Right atrium auricular region (tissue), 2 donors: ENCODE results near the gene TCEAL3. TPM values are rescaled to one million over a fixed set of nuclear protein-coding genes. Genes with fewer than 3 reads are reported as not detected.
"Not testable (repeated sequence)": the region's sequence is repeated elsewhere in the genome, so short reads cannot be mapped to it uniquely, and the experiment has no call there.

ENCODE experiments used
- DNase-seq: peaks from one replicate; pipeline ENCODE4 v3.0.0-alpha.2; 2019; ENCODE audit warnings: low spot score
- H3K27ac ChIP-seq, 2 donors: fragments of 200-600 bp; sonication (generic); 1 replicate in 1 of 2; 2 replicates in 1 of 2; pipeline ENCODE4 v1.5.1; 2016 to 2019
- H3K27me3 ChIP-seq, 2 donors: fragments of 200-600 bp; sonication (generic); one replicate each; pipeline versions ENCODE4 v1.5.1 to v1.6.0; 2017 to 2019
- H3K36me3 ChIP-seq: fragments of 200-600 bp; sonication (generic); one replicate; pipeline ENCODE4 v1.5.1; 2016
- H3K4me1 ChIP-seq, 2 donors: fragments of 200-600 bp; sonication (generic); one replicate each; pipeline versions ENCODE4 v1.5.1 to v1.6.0; 2017 to 2019
- H3K4me3 ChIP-seq, 2 donors: fragments of 200-600 bp; sonication (generic); 1 replicate in 1 of 2; 2 replicates in 1 of 2; pipeline ENCODE4 v1.5.1; 2017 to 2019; ENCODE audit warnings: mild to moderate bottlenecking in 1 of 2, moderate library complexity in 1 of 2
- H3K9me3 ChIP-seq, 2 donors: fragments of 200-600 bp; sonication (generic); one replicate each; pipeline ENCODE4 v1.5.1; 2019
- total RNA-seq, 2 donors: library from RNA; depleted of rRNA; stranded (reverse); fragments of >200 nt; gene quantifications; one replicate each; pipeline ENCODE4 v1.1.0, GENCODE V29; 2016
- TF ChIP-seq, protein P1 (sequence below), 2 donors: fragments of 200-600 bp; sonication (generic); IDR thresholded peaks; one replicate each; pipeline ENCODE4 v1.5.1; 2019; ENCODE audit warnings: antibody characterized with exemption in 2 of 2

Gene TCEAL3
- total RNA-seq, 2 donors from 2014 or later = 31.2 to 47.5 TPM

- no peaks in the 10 kb centered on the region for H3K27me3 ChIP-seq
- H3K36me3 ChIP-seq = no peaks in the 10 kb centered on the region
- H3K4me1 ChIP-seq = no peaks in the 10 kb centered on the region
- TF ChIP-seq, protein P1, sequence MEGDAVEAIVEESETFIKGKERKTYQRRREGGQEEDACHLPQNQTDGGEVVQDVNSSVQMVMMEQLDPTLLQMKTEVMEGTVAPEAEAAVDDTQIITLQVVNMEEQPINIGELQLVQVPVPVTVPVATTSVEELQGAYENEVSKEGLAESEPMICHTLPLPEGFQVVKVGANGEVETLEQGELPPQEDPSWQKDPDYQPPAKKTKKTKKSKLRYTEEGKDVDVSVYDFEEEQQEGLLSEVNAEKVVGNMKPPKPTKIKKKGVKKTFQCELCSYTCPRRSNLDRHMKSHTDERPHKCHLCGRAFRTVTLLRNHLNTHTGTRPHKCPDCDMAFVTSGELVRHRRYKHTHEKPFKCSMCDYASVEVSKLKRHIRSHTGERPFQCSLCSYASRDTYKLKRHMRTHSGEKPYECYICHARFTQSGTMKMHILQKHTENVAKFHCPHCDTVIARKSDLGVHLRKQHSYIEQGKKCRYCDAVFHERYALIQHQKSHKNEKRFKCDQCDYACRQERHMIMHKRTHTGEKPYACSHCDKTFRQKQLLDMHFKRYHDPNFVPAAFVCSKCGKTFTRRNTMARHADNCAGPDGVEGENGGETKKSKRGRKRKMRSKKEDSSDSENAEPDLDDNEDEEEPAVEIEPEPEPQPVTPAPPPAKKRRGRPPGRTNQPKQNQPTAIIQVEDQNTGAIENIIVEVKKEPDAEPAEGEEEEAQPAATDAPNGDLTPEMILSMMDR (IDR thresholded peaks at IDR 0.05) = no peak
- no peak overlapping the region for H3K27ac ChIP-seq
- no peak overlapping the region for H3K4me3 ChIP-seq
- H3K9me3 ChIP-seq = peaks cover 0 to 12% of the 10 kb centered on the region in 2 donors
- DNase-seq = no peak
Measured at GRCh38 chrX:103651151-103651773, 43.5 kb downstream of the TCEAL3 start.

DNA sequence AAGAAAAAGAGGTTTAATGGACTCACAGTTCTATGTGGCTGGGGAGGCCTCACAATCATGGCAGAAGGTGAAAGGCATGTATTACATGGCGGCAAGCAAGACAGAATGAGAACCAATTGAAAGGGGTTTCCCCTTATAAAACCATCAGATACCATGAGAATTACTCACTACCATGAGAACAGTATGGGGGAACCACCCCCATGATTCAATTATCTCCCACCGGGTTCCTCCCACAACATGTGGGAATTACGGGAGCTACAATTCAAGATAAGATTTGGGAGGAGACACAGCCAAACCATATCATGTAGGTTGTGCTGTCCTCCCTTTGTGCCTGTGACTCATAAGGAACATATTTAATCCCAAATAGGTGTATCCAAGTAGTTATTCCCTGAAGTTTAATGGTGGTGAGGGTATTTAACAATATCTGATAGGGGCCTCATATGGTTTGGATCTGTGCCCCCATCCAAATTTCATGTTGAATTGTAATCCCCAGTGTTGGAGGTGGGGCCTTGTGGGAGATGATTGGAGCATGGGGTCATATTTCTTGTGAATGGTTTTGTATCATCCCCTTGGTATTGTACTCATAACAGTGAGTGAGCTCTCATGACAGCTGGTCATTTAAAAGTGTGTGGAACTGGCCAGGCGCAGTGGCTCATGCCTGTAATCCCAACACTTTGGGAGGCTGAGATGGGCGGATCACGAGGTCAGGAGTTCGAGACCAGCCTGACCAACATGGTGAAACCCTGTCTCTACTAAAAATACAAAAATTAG, 47.7 kb downstream of the TCEAL3 start:
- not testable (repeated sequence) for H3K27me3 ChIP-seq, H3K4me1 ChIP-seq, H3K9me3 ChIP-seq, H3K4me3 ChIP-seq, DNase-seq, H3K36me3 ChIP-seq, H3K27ac ChIP-seq

DNA sequence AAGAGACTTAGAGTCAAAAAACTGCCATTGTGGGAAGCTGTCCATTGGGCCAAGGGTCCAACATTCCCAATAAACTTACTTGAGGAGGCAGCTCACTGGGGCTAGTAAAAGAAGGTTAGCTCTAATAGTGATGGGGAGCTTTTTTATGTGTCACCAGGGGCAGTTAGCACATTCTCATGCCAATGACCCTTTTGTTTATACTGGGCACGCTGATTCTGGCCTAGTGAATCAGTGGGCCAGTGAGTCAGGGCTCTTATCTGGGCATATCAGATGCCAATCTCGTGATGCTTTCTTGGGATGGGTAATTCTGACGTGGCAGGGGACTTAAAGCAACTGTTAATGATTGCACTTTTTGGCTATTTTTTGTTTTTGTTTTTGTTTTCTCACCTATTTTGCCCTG, 48.9 kb downstream of the TCEAL3 start:
- H3K27ac ChIP-seq = no peak overlapping the region
- DNase-seq = no peak
- H3K9me3 ChIP-seq = no peaks in the 10 kb centered on the region
- no peak overlapping the region for H3K4me3 ChIP-seq
- no peaks in the 10 kb centered on the region for H3K36me3 ChIP-seq
- no peaks in the 10 kb centered on the region for H3K4me1 ChIP-seq
- TF ChIP-seq, protein P1 (IDR thresholded peaks at IDR 0.05) = no peak
- H3K27me3 ChIP-seq = no peaks in the 10 kb centered on the region

GRCh38 chrX:103657066-103657465, 49.3 kb downstream of the TCEAL3 start:
- not testable (repeated sequence) for H3K27ac ChIP-seq, H3K36me3 ChIP-seq, H3K4me1 ChIP-seq, DNase-seq, H3K4me3 ChIP-seq, H3K27me3 ChIP-seq, H3K9me3 ChIP-seq

DNA sequence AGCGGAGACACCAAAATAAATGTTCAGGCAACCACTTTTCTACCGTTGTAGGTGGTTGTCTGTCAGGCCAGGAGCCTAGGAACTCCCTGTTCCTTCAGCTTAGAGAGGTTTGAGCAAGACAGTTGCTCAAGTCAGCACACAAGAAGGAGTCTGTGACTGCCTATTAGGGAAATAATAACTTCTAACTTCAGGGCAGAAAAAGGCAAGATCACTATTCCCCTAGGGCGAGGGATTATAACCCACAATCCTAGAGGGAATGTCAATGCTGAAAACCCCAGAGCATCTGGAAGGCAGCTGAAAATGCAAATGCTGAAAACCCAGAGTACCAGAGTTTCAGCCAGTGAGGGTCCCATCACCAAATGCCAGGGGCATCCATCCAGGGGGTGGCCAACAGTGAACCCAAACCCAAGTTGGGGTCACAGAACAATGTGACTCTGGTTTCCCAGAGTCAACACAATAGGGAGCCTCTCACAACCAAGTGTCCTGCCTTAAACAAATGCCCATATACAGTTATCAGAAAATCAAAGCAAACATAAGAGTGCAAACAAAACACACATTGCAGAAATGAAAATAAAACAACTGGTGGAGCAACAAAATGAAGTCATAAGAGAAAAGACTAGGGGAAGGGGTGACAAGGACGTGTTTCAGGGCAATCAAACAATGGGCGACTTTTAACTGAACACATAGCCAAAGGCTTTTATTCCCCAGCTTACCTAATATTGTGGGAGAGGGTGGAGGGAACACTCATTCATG, 51.1 kb downstream of the TCEAL3 start:
- TF ChIP-seq, protein P1 (IDR thresholded peaks at IDR 0.05) = no peak
- H3K4me1 ChIP-seq = no peaks in the 10 kb centered on the region
- H3K36me3 ChIP-seq = no peaks in the 10 kb centered on the region
- H3K9me3 ChIP-seq = no peaks in the 10 kb centered on the region
- DNase-seq = no peak
- H3K27me3 ChIP-seq = no peaks in the 10 kb centered on the region
- no peak overlapping the region for H3K27ac ChIP-seq
- H3K4me3 ChIP-seq = no peak overlapping the region

- H3K36me3 ChIP-seq, H3K4me3 ChIP-seq, H3K27ac ChIP-seq, H3K27me3 ChIP-seq, H3K4me1 ChIP-seq, H3K9me3 ChIP-seq, DNase-seq: not testable (repeated sequence)
Measured at GRCh38 chrX:103659460-103659859, 51.7 kb downstream of the TCEAL3 start.

Other genes starting within 250 kb of the TCEAL3 start
- 100 to 1,000 TPM; 201 to 229 TPM for gene BEX3, start 231.4 kb upstream of the TCEAL3 start, total RNA-seq
- gene RAB40A, start 88.5 kb upstream of the TCEAL3 start, total RNA-seq = under 1 TPM in 1 of 2 donors, not detected in 1; 0.31 TPM
- gene TCEAL4, start 22.4 kb upstream of the TCEAL3 start, total RNA-seq = 10 to 100 TPM; 75.3 to 78.0 TPM
- 10 to 100 TPM; 39.1 to 48.2 TPM for gene TCEAL1, start 21.0 kb downstream of the TCEAL3 start, total RNA-seq
- 100 to 1,000 TPM; 193 to 198 TPM for gene MORF4L2, start 78.7 kb downstream of the TCEAL3 start, total RNA-seq
- gene TMEM31, start 102.9 kb downstream of the TCEAL3 start, total RNA-seq = not detected
- gene PLP1, start 168.9 kb downstream of the TCEAL3 start, total RNA-seq = 10 to 100 TPM; 10.6 to 11.9 TPM
- gene RAB9B, start 224.3 kb downstream of the TCEAL3 start, total RNA-seq = 10 to 100 TPM; 12.7 to 21.1 TPM